Measurements from ENCODE around the gene CIZ1.

The CIZ1 gene

GRCh38 chr9:128190013-128190412 lies 1.4 kb downstream of the CIZ1 start:
- Histone ChIP-seq H4K20me1 (ENCODE audit: insufficient read depth) (0 out of 2 replicates have a peak, but pooled peaks cover 3% of the 10 kb centered on the region), H3K79me2 (ENCODE audit: insufficient read depth, low read depth) (no peaks in the 10 kb centered on the region), H3K4me2 (peak overlapping the region; percentile 93; the same call in 1 of the 2 replicates), H3K4me1 (ENCODE audit: low read depth, poor library complexity, severe bottlenecking) (peaks cover 19% of the 10 kb centered on the region), H3K4me3 (IDR thresholded peaks at IDR 0.05; ENCODE audit: insufficient read depth, low read depth, low read length) (no peak overlapping the region), H3K9ac (no peak overlapping the region), H3K36me3 (ENCODE audit: insufficient read depth) (no peaks in the 10 kb centered on the region), H2AFZ (ENCODE audit: low read depth) (no peak overlapping the region), H3K27ac (no peak overlapping the region), H3K27me3 (ENCODE audit: insufficient read depth, low read depth) (no peaks in the 10 kb centered on the region)
- TF ChIP-seq CTCF (conservative IDR thresholded peaks at IDR 0.05; ENCODE audit: low read depth, low read length): no peak

DNA sequence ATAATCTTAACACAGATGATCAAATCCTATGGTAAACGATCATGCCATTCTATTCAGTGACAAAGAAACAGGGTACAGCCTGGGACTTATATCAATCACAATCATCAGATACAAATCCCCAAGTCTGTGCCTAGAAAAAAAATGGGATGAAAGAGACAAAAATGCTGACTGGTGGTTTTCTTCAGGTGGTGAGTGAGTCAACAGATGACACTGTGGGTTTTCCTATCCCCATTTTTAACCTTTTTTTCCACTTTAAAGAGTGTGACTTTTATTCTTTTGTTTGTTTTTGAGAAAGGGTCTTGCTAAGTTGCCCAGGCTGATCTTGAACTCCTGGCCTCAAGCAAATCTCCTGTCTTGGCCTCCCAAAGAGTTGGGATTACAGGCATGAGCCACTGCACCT lies 3.2 kb downstream of the CIZ1 start:
- Histone ChIP-seq H3K4me3 (IDR thresholded peaks at IDR 0.05; ENCODE audit: insufficient read depth, low read depth, low read length) (no peak overlapping the region), H3K27me3 (ENCODE audit: insufficient read depth, low read depth) (no peaks in the 10 kb centered on the region), H3K79me2 (ENCODE audit: insufficient read depth, low read depth) (no peaks in the 10 kb centered on the region), H3K4me1 (ENCODE audit: low read depth, poor library complexity, severe bottlenecking) (peaks cover 19% of the 10 kb centered on the region), H3K27ac (no peak overlapping the region), H3K4me2 (no peak overlapping the region), H3K9ac (no peak overlapping the region), H2AFZ (ENCODE audit: low read depth) (no peak overlapping the region), H3K36me3 (ENCODE audit: insufficient read depth) (no peaks in the 10 kb centered on the region; the same call in 1 of the 2 replicates), H4K20me1 (ENCODE audit: insufficient read depth) (0 out of 2 replicates have a peak, but pooled peaks cover 3% of the 10 kb centered on the region)
- no peak for TF ChIP-seq CTCF (conservative IDR thresholded peaks at IDR 0.05; ENCODE audit: low read depth, low read length)

- peaks cover 19% of the 10 kb centered on the region for H3K4me1 ChIP-seq (ENCODE audit: low read depth, poor library complexity, severe bottlenecking)
- no peaks in the 10 kb centered on the region for H3K27me3 ChIP-seq (ENCODE audit: insufficient read depth, low read depth)
- TF ChIP-seq CTCF (conservative IDR thresholded peaks at IDR 0.05; ENCODE audit: low read depth, low read length): no peak
- no peak overlapping the region for H3K27ac ChIP-seq
- no peak overlapping the region for H3K4me2 ChIP-seq
- no peak overlapping the region for H3K9ac ChIP-seq
- no peaks in the 10 kb centered on the region; the same call in 1 of the 2 replicates for H3K36me3 ChIP-seq (ENCODE audit: insufficient read depth)
- H3K79me2 ChIP-seq (ENCODE audit: insufficient read depth, low read depth): no peaks in the 10 kb centered on the region
- H3K4me3 ChIP-seq (IDR thresholded peaks at IDR 0.05; ENCODE audit: insufficient read depth, low read depth, low read length): no peak overlapping the region
- H4K20me1 ChIP-seq (ENCODE audit: insufficient read depth): 0 out of 2 replicates have a peak, but pooled peaks cover 3% of the 10 kb centered on the region
- no peak overlapping the region for H2AFZ ChIP-seq (ENCODE audit: low read depth)
Measured at GRCh38 chr9:128187361-128187760, 4.0 kb downstream of the CIZ1 start.

DNA sequence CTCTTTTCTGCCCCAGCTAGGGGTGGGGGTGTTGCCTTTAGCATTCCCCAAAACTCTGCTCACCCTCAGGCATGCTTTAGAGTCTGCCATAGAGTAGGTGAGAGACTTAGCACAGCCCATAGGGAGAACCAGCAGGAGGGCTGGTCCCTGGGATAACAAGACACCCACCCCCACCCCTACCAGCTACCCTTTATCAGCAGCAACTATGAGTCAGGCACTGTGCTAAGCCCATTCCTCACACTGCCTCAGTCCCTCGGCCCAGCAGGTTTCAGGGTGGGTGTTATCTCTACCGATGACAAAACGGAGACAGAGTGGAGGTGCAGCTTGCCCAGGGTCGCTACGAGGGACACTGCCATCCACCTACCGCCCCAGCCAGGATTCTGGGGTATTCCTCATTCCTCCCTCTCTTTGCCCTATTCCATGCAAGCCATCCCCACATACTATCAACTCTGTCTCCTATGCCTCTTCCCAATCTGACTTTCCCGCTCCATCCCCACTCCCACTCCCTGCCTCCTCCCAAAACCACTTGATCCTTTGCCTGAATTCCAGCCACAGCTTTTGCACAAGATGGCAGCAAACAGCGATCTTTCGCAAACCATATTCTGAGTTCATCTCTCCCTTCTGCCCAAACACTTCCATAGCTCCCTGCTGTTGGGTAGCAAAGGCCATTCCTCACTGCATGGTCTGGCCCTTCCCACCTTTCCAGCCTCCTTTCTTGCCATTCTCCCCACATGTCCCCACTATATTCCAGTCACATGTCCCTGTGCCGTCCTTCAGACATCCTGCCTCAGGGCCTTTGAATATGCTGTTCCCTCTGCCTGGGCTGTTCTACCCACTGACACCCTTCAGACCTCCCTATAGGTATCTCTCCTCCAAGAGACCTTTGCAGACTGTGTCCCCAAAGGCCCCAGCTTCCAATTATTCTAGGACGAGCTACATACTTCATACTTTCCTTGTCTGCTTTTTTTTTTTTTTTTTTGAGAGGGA lies 5.1 kb downstream of the CIZ1 start:
- Histone ChIP-seq H2AFZ (ENCODE audit: low read depth) (no peak overlapping the region), H3K36me3 (ENCODE audit: insufficient read depth) (no peaks in the 10 kb centered on the region; the same call in 1 of the 2 replicates), H3K79me2 (ENCODE audit: insufficient read depth, low read depth) (no peaks in the 10 kb centered on the region), H3K4me2 (no peak overlapping the region), H3K4me1 (ENCODE audit: low read depth, poor library complexity, severe bottlenecking) (peaks cover 16% of the 10 kb centered on the region), H3K4me3 (IDR thresholded peaks at IDR 0.05; ENCODE audit: insufficient read depth, low read depth, low read length) (no peak overlapping the region), H3K9ac (no peak overlapping the region), H3K27ac (no peak overlapping the region), H3K27me3 (ENCODE audit: insufficient read depth, low read depth) (no peaks in the 10 kb centered on the region), H4K20me1 (ENCODE audit: insufficient read depth) (0 out of 2 replicates have a peak, but pooled peaks cover 3% of the 10 kb centered on the region)
- no peak for TF ChIP-seq CTCF (conservative IDR thresholded peaks at IDR 0.05; ENCODE audit: low read depth, low read length)
